CD14-positive monocyte (primary cell): Measurements from ENCODE around the gene FRMPD2. TPM values are rescaled to one million over a fixed set of nuclear protein-coding genes. Genes with fewer than 3 reads are reported as not detected.

Source experiments
- DNase-seq, 3 donors: peaks; one replicate each; pipeline ENCODE4 v3.0.0-alpha.2; 2011 to 2022
- H2AFZ ChIP-seq: 2 replicates; pipeline ENCODE4 v1.6.0; 2012; ENCODE audit warnings: mild to moderate bottlenecking, low read depth, low read length, inconsistent platforms; ENCODE audit not compliant: insufficient read depth, poor library complexity, severe bottlenecking
- H3K27ac ChIP-seq, 2 donors: 1 replicate in 1 of 2; 2 replicates in 1 of 2; pipeline ENCODE4 v1.5.1; 2012 to 2013; ENCODE audit warnings: low read length in 2 of 2, control low read depth in 1 of 2, inconsistent platforms in 1 of 2, low read depth in 1 of 2, mild to moderate bottlenecking in 1 of 2
- H3K27me3 ChIP-seq, 2 donors: one replicate each; pipeline versions ENCODE4 v1.6.0 to v1.6.1; 2011 to 2013; ENCODE audit warnings: low read length in 2 of 2; ENCODE audit not compliant: control insufficient read depth in 2 of 2, insufficient read depth in 2 of 2
- H3K36me3 ChIP-seq, 2 donors: replicated peaks in 1 of 2; 1 replicate in 1 of 2; 2 replicates in 1 of 2; pipeline versions ENCODE4 v1.5.1 to v1.6.1; 2012 to 2013; ENCODE audit warnings: low read length in 2 of 2, control low read depth in 1 of 2, inconsistent platforms in 1 of 2, mild to moderate bottlenecking in 1 of 2; ENCODE audit not compliant: insufficient read depth in 2 of 2, control insufficient read depth in 1 of 2
- H3K4me1 ChIP-seq, 2 donors: 1 replicate in 1 of 2; 2 replicates in 1 of 2; pipeline versions ENCODE4 v1.5.1 to v1.6.1; 2012 to 2013; ENCODE audit warnings: low read length in 2 of 2, control low read depth in 1 of 2, inconsistent platforms in 1 of 2, mild to moderate bottlenecking in 1 of 2, moderate library complexity in 1 of 2; ENCODE audit not compliant: insufficient read depth in 2 of 2, control insufficient read depth in 1 of 2
- H3K4me2 ChIP-seq: replicated peaks from 2 replicates; pipeline ENCODE3; 2012; ENCODE audit warnings: low read length, moderate library complexity, mild to moderate bottlenecking; ENCODE audit not compliant: poor library complexity, severe bottlenecking; ENCODE audit errors: extremely low read depth
- H3K4me3 ChIP-seq, 3 experiments: fragments of 200-600 bp in 1 of 3; sonication (generic) in 1 of 3; replicated peaks in 1 of 3; 1 replicate in 2 of 3; 2 replicates in 1 of 3; pipeline ENCODE4 v1.5.1; 2011 to 2013; ENCODE audit warnings: low read length in 3 of 3, mild to moderate bottlenecking in 3 of 3, control low read depth in 2 of 3, low read depth in 2 of 3, inconsistent platforms in 1 of 3, moderate library complexity in 1 of 3
- H3K79me2 ChIP-seq: 2 replicates; pipeline ENCODE4 v1.6.0; 2012; ENCODE audit warnings: mild to moderate bottlenecking, control low read depth, inconsistent platforms, low read length, moderate library complexity; ENCODE audit not compliant: insufficient read depth
- H3K9ac ChIP-seq: 2 replicates; pipeline ENCODE4 v1.6.0; 2017; ENCODE audit warnings: low read length, mild to moderate bottlenecking; ENCODE audit not compliant: insufficient read depth, poor library complexity, severe bottlenecking
- H3K9me3 ChIP-seq, 2 donors: replicated peaks in 1 of 2; 1 replicate in 1 of 2; 2 replicates in 1 of 2; pipeline versions ENCODE4 v1.5.1 to v1.6.1; 2012 to 2013; ENCODE audit warnings: low read length in 2 of 2, control low read depth in 1 of 2; ENCODE audit not compliant: control insufficient read depth in 1 of 2, insufficient read depth in 1 of 2
- H4K20me1 ChIP-seq: 2 replicates; pipeline ENCODE4 v1.6.0; 2012; ENCODE audit warnings: mild to moderate bottlenecking, low read length, control low read depth, moderate library complexity; ENCODE audit not compliant: insufficient read depth
- H3K27ac Mint-ChIP-seq, 7 donors: one replicate each; pipeline ENCODE4 v1.8.0; 2020; ENCODE audit warnings: mild to moderate bottlenecking in 7 of 7, mixed read lengths in 7 of 7, moderate library complexity in 6 of 7, inconsistent platforms in 2 of 7
- H3K27me3 Mint-ChIP-seq, 3 donors: one replicate each; pipeline ENCODE4 v1.8.0; 2021 to 2022; ENCODE audit warnings: low read depth in 3 of 3, mild to moderate bottlenecking in 3 of 3, mixed read lengths in 3 of 3, moderate library complexity in 3 of 3, inconsistent platforms in 1 of 3
- H3K36me3 Mint-ChIP-seq, 2 donors: one replicate each; pipeline ENCODE4 v1.8.0; 2020; ENCODE audit warnings: mixed read lengths in 2 of 2, inconsistent platforms in 1 of 2, mild to moderate bottlenecking in 1 of 2
- H3K4me1 Mint-ChIP-seq: one replicate; pipeline ENCODE4 v1.8.0; 2020; ENCODE audit warnings: mild to moderate bottlenecking, mixed read lengths
- H3K4me3 Mint-ChIP-seq, 2 donors: one replicate each; pipeline ENCODE4 v1.8.0; 2020; ENCODE audit warnings: mild to moderate bottlenecking in 2 of 2, mixed read lengths in 2 of 2, moderate library complexity in 1 of 2
- H3K9me3 Mint-ChIP-seq, 7 donors: one replicate each; pipeline ENCODE4 v1.8.0; 2020 to 2022; ENCODE audit warnings: mixed read lengths in 7 of 7, mild to moderate bottlenecking in 6 of 7, moderate library complexity in 6 of 7, inconsistent platforms in 2 of 7
- WGBS: methylation state at CpG from one replicate; pipeline ENCODE4 v1.1.5; 2013; ENCODE audit warnings: missing lambda C conversion rate; ENCODE audit not compliant: insufficient coverage; 5-methylcytosine and 5-hydroxymethylcytosine counted together
- intact Hi-C, 2 donors: fragments of 100-400 bp; cut with micrococcal nuclease; formaldehyde crosslinking; loops; one replicate each; pipeline versions ENCODE4 v1.15.0 to v1.15.1; 2023
- polyA plus RNA-seq, 3 donors: library from polyadenylated mRNA; depleted of rRNA in 1 of 3; unstranded in 2 of 3; stranded (reverse) in 1 of 3; fragments of 300-500 nt in 2 of 3; fragments of >200 nt in 1 of 3; fragmentation: Illumina TruSeq in 2 of 3; gene quantifications; 1 replicate in 2 of 3; 2 replicates in 1 of 3; pipeline ENCODE4 v1.2.3, GENCODE V29; 2012 to 2021
- TF ChIP-seq, protein P1 (sequence below): fragments of 200-600 bp; IDR thresholded peaks from one replicate; pipeline ENCODE4 v1.8.0; 2022; ENCODE audit warnings: antibody characterized with exemption, mild to moderate bottlenecking

The FRMPD2 gene
- polyA plus RNA-seq, 3 donors = not detected

- Mint-ChIP-seq H3K27ac (no peak overlapping the region), H3K4me3 (no peak overlapping the region), H3K27me3 (peaks cover 3 to 8% (median 5%) of the 10 kb centered on the region in 3 donors), H3K4me1 (peaks cover 2% of the 10 kb centered on the region), H3K9me3 (peaks cover 0 to 1% (median 0%) of the 10 kb centered on the region in 7 donors), H3K36me3 (no peaks in the 10 kb centered on the region)
- TF ChIP-seq, protein P1, sequence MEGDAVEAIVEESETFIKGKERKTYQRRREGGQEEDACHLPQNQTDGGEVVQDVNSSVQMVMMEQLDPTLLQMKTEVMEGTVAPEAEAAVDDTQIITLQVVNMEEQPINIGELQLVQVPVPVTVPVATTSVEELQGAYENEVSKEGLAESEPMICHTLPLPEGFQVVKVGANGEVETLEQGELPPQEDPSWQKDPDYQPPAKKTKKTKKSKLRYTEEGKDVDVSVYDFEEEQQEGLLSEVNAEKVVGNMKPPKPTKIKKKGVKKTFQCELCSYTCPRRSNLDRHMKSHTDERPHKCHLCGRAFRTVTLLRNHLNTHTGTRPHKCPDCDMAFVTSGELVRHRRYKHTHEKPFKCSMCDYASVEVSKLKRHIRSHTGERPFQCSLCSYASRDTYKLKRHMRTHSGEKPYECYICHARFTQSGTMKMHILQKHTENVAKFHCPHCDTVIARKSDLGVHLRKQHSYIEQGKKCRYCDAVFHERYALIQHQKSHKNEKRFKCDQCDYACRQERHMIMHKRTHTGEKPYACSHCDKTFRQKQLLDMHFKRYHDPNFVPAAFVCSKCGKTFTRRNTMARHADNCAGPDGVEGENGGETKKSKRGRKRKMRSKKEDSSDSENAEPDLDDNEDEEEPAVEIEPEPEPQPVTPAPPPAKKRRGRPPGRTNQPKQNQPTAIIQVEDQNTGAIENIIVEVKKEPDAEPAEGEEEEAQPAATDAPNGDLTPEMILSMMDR = no peak
- H3K27ac ChIP-seq = no peak overlapping the region
- intact Hi-C loops = loop anchor here in 1 of 2 donors (10.0 kb wide), 1 partner anchor 1244 kb away; no protein-coding TSS in a partner anchor
- H3K4me1 ChIP-seq = no peaks in the 10 kb centered on the region
- H3K79me2 ChIP-seq = no peaks in the 10 kb centered on the region
- DNase-seq = no peak
- no peaks in the 10 kb centered on the region for H4K20me1 ChIP-seq
- no peaks in the 10 kb centered on the region for H3K9me3 ChIP-seq
- no peak overlapping the region for H3K4me2 ChIP-seq
- H3K4me3 ChIP-seq = no peak overlapping the region
- WGBS = 100% methylated on average over 1 of the region's 2 CpGs
- H3K27me3 ChIP-seq = no peaks in the 10 kb centered on the region
- no peak overlapping the region for H3K9ac ChIP-seq
- no peaks in the 10 kb centered on the region for H3K36me3 ChIP-seq
- no peak overlapping the region for H2AFZ ChIP-seq
These were observed 26.1 kb upstream of the FRMPD2 start for GRCh38 chr10:48300556-48300955.

DNA sequence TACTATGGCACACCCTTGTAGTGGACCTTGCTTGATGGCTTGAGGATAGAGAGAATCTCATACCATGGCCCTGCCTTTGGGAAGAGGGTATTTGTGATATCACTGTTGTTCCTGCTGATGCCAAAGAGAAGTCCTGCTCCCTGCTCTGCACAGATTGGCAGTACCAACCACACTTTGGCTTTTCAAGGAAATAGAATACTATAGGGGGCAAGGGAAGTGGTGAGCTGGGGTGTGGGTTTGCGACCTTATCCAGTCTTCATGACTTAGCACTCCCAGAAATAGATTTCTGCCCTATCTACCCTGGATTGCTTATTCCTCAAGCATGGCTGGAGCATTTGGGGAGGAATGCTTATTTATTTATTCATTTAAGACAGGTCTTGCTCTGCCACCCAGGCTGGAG lies 25.2 kb upstream of the FRMPD2 start:
- H3K36me3 ChIP-seq = no peaks in the 10 kb centered on the region
- DNase-seq = no peak
- H3K4me1 ChIP-seq = no peaks in the 10 kb centered on the region
- no peak overlapping the region for H3K4me2 ChIP-seq
- Mint-ChIP-seq H3K9me3 (peaks cover 0 to 1% (median 0%) of the 10 kb centered on the region in 7 donors), H3K27me3 (peaks cover 3 to 8% (median 5%) of the 10 kb centered on the region in 3 donors), H3K4me3 (no peak overlapping the region), H3K36me3 (no peaks in the 10 kb centered on the region), H3K4me1 (peaks cover 2% of the 10 kb centered on the region), H3K27ac (no peak overlapping the region)
- TF ChIP-seq, protein P1 = no peak
- H3K9me3 ChIP-seq = no peaks in the 10 kb centered on the region
- no peaks in the 10 kb centered on the region for H4K20me1 ChIP-seq
- H2AFZ ChIP-seq = no peak overlapping the region
- no peak overlapping the region for H3K9ac ChIP-seq
- WGBS = no CpG with 5 or more reads among the region's 1 CpG
- H3K79me2 ChIP-seq = no peaks in the 10 kb centered on the region
- H3K27ac ChIP-seq = no peak overlapping the region
- intact Hi-C loops = loop anchor here in 1 of 2 donors (10.0 kb wide), 1 partner anchor 1245 kb away; no protein-coding TSS in a partner anchor
- H3K4me3 ChIP-seq = no peak overlapping the region
- no peaks in the 10 kb centered on the region for H3K27me3 ChIP-seq
